ENCODE results near the gene HAUS3. TPM values are rescaled to one million over a fixed set of nuclear protein-coding genes. Genes with fewer than 3 reads are reported as not detected.

HAUS3 gene
- total RNA-seq: 21.6 and 25.9 TPM in 2 replicates

GRCh38 chr4:2241410-2242353 lies at the start of gene HAUS3, which contains the start of gene POLN:
HAUS3 (minus strand) TSS chr4:2242121; CDS start chr4:2240946, 1,175 bp downstream.
POLN (minus strand) TSS chr4:2242121; CDS start chr4:2229231, 12,890 bp downstream.
- intact Hi-C loops (cut with micrococcal nuclease): loop anchor here (1.0 to 5.0 kb wide), 22 partner anchors 21 to 1291 kb away; partner anchors contain the start of genes ADD1, CFAP99, FAM193A and HTT

GRCh38 chr4:2290974-2291704 lies 49.2 kb upstream of the HAUS3 start:
- intact Hi-C loops (cut with micrococcal nuclease): loop anchor here (1.0 to 2.0 kb wide), 2 partner anchors 28 to 49 kb away; partner anchors contain the start of genes HAUS3, MXD4 and POLN

- intact Hi-C loops (cut with micrococcal nuclease): loop anchor here (2.0 kb wide), 1 partner anchor 28 kb away; the partner anchor contains the start of gene MXD4
These were observed 48.6 kb upstream of the HAUS3 start for GRCh38 chr4:2290488-2290887.

- intact Hi-C loops (cut with micrococcal nuclease): loop anchor here (2.0 to 10.0 kb wide), 2 partner anchors 27 to 65 kb away; partner anchors contain the start of gene MXD4
These were observed 48.0 kb upstream of the HAUS3 start for GRCh38 chr4:2289955-2290333.

- intact Hi-C loops (cut with micrococcal nuclease): loop anchor here (10.0 kb wide), 1 partner anchor 65 kb away; no protein-coding TSS in a partner anchor
These were observed 47.5 kb upstream of the HAUS3 start for GRCh38 chr4:2289311-2289954.

DNA sequence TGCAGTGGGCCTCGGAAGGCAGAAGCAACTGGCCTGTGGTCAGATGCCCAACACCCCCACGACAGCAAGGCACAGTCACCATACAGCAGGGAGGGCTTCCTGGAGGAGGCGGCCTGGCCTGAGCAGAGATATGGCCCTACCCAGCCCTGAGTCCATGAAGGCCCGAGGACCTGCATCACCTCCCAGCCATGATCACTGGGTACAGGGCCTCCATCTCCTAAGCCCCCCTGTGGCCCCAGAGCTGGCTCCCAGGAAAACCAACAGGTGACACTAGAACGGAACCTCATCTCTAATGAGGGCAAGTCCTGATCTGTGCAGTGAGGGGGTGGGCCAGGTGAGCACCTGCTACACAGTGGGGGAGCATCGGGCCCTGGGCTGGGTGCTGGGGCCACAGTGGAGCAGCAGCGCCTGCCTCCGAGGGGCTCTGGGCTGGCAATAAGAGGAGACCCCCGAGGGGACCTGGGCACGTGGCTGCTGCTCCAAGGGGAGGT lies 46.2 kb upstream of the HAUS3 start:
- intact Hi-C loops (cut with micrococcal nuclease): loop anchor here (10.0 kb wide), 1 partner anchor 67 kb away; no protein-coding TSS in a partner anchor

DNA sequence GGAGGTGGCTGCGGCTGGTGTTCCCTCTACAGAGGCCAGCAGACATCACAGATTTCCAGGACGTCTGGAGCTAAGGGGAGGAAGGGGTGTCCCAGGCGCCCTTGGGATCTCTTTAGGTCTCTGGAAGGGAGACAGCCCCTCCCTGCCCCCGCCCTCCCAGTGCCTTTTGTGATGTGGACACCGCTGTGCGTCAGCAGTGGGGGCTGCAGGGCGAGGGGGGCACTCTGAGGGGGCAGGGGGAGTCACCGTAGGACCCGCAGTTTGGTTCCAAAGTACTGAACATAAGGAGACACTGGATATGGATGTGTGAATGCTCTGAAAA lies 45.6 kb upstream of the HAUS3 start:
- intact Hi-C loops (cut with micrococcal nuclease): loop anchor here (10.0 kb wide), 1 partner anchor 67 kb away; no protein-coding TSS in a partner anchor

DNA sequence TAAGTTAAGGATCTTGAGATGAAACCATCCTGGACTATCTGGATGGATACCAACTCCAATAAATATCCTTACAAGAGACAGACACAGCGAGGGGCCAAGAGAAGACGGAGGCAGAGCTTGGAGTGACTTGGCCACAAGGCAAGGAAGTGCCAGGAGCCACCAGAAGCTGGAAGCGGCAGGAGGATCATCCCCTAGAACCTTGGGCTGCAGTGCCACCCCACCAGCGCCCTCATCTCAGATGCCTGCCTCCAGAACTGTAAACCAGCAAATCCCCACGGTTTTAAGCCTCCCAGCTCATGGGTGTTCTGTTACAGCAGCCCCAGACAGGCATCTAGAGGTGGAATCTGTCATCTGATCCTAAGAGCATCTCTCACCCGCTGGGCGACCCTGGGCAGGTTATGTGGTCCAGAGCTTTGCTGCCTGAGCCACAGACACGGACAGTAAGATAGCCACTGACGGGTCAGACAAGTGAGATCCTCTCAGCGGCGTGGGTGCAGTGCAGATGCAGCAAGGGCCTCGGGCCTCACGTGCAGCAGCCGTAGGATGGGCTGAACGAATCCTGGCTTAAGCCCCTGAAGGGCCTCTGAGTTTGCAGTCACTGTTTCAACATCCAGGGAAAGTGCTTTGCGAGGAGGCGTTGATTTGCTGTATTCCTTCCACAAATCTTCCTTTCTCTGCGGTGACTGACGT lies 45.1 kb upstream of the HAUS3 start:
- intact Hi-C loops (cut with micrococcal nuclease): loop anchor here (10.0 kb wide), 1 partner anchor 68 kb away; no protein-coding TSS in a partner anchor

GRCh38 chr4:2285613-2286381 lies 43.9 kb upstream of the HAUS3 start:
- intact Hi-C loops (cut with micrococcal nuclease): loop anchor here (10.0 kb wide), 1 partner anchor 69 kb away; no protein-coding TSS in a partner anchor

GRCh38 chr4:2284934-2285612 lies 43.2 kb upstream of the HAUS3 start:
- intact Hi-C loops (cut with micrococcal nuclease): loop anchor here (5.0 to 10.0 kb wide), 2 partner anchors 70 to 252 kb away; partner anchors contain the start of gene FAM193A

GRCh38 chr4:2284161-2284933 lies 42.4 kb upstream of the HAUS3 start:
- intact Hi-C loops (cut with micrococcal nuclease): loop anchor here (5.0 to 10.0 kb wide), 2 partner anchors 70 to 253 kb away; partner anchors contain the start of gene FAM193A

DNA sequence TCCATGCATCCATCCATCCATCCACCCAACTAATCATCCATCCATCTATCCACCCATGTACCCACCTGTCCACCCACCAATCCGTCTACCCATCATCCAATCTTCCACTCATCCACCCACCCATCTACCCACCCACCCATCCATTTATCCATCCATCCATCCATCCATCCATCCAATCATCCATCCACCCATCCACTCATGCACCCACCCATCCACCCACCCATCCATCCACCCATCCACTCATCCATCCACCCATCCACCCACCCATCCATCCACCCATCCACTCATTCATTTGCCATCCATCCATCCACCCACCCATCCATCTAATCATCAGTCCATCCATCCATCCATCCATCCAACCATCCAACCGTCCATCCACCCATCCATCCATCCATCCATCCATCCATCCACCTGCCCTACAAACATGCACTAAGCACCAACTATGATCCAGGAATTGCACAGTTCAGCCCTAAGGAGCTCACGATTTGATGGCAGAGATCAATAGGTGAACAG lies 41.3 kb upstream of the HAUS3 start:
- intact Hi-C loops (cut with micrococcal nuclease): loop anchor here (2.0 to 10.0 kb wide), 3 partner anchors 72 to 254 kb away; partner anchors contain the start of genes FAM193A and RNF4

- intact Hi-C loops (cut with micrococcal nuclease): loop anchor here (1.0 to 10.0 kb wide), 8 partner anchors 19 to 411 kb away; partner anchors contain the start of genes FAM193A, HAUS3, MXD4 and POLN
These were observed 39.8 kb upstream of the HAUS3 start for GRCh38 chr4:2281575-2282343.

GRCh38 chr4:2280531-2281300 lies 38.8 kb upstream of the HAUS3 start:
- intact Hi-C loops (cut with micrococcal nuclease): loop anchor here (5.0 to 10.0 kb wide), 2 partner anchors 74 to 257 kb away; partner anchors contain the start of gene FAM193A

- intact Hi-C loops (cut with micrococcal nuclease): no loop called here
These were observed 36.0 kb upstream of the HAUS3 start for GRCh38 chr4:2277956-2278355.

All from T-helper 1 cell treated with Interleukin-12 subunit alpha and Interleukin-12 subunit beta and Interleukin-4 antibody, amounts not matched to agents 30 ng/mL and 1 ng/mL, for 36 hours (primary cell).